IMR-90 (cell line): ENCODE results near the gene CCDC92. TPM values are rescaled to one million over a fixed set of nuclear protein-coding genes. Genes with fewer than 3 reads are reported as not detected.

Source experiments
- ATAC-seq: fragments of 200-7000 bp; cut with Tn5 transposase; 2 replicates; pipeline ENCODE4 v1.9.1; 2020; ENCODE audit warnings: low read depth, mild to moderate bottlenecking, moderate library complexity
- BruUV-seq: library from RNA; stranded (reverse); fragments of 400-500 nt; replicated peaks from 2 replicates; lab custom pipeline; 2021; lab: Mats Ljungman, UMichigan
- CTCF ChIA-PET: fragments of 300-600 bp; formaldehyde crosslinking; extraction: SDS; loops from one replicate; lab custom pipeline; 2021; ENCODE audit warnings: antibody characterized with exemption; lab: Yijun Ruan, JAX
- POLR2A ChIA-PET: fragments of 300-600 bp; sonication (Branson Sonifier 250); formaldehyde crosslinking; loops from one replicate; lab custom pipeline; 2022; ENCODE audit warnings: antibody characterized with exemption; ENCODE audit not compliant: unreplicated experiment; lab: Charles Lee
- DNase-seq: peaks from one replicate; pipeline ENCODE4 v3.0.0; 2013
- H2AFZ ChIP-seq: replicated peaks from 2 replicates; pipeline ENCODE3; 2013; ENCODE audit warnings: low read length, mild to moderate bottlenecking; ENCODE audit not compliant: poor library complexity
- H2AK5ac ChIP-seq: 2 replicates; pipeline ENCODE4 v1.6.1; 2013; ENCODE audit warnings: low read depth, low read length, inconsistent platforms
- H2AK9ac ChIP-seq: replicated peaks from 2 replicates; pipeline ENCODE3; 2013; ENCODE audit warnings: mild to moderate bottlenecking, low read depth, low read length, moderate library complexity; ENCODE audit not compliant: poor library complexity
- H2BK120ac ChIP-seq: 2 replicates; pipeline ENCODE4 v1.6.1; 2013; ENCODE audit warnings: low read depth, low read length, inconsistent platforms
- H2BK15ac ChIP-seq: 3 replicates; pipeline ENCODE4 v1.6.1; 2013; ENCODE audit warnings: low read depth, low read length, inconsistent platforms
- H2BK20ac ChIP-seq: 2 replicates; pipeline ENCODE4 v1.6.1; 2013; ENCODE audit warnings: low read depth, mild to moderate bottlenecking, inconsistent platforms, low read length, moderate library complexity
- H2BK5ac ChIP-seq: 2 replicates; pipeline ENCODE4 v1.6.1; 2013; ENCODE audit warnings: mild to moderate bottlenecking, low read depth, low read length, inconsistent platforms; ENCODE audit not compliant: poor library complexity, severe bottlenecking
- H3K14ac ChIP-seq: replicated peaks from 2 replicates; pipeline ENCODE4 v1.6.1; 2013; ENCODE audit warnings: low read depth, low read length, inconsistent platforms
- H3K18ac ChIP-seq: 2 replicates; pipeline ENCODE4 v1.6.1; 2013; ENCODE audit warnings: low read depth, low read length, control low read depth
- H3K23ac ChIP-seq: 2 replicates; pipeline ENCODE4 v1.6.1; 2013; ENCODE audit warnings: low read depth, low read length, inconsistent platforms
- H3K27ac ChIP-seq: 2 replicates; pipeline ENCODE4 v1.5.1; 2013; ENCODE audit warnings: mild to moderate bottlenecking, control low read depth, low read length; ENCODE audit not compliant: insufficient read depth
- H3K27me3 ChIP-seq: 2 replicates; pipeline ENCODE4 v1.6.1; 2013; ENCODE audit warnings: low read length; ENCODE audit not compliant: control insufficient read depth, insufficient read depth
- H3K36me3 ChIP-seq: 2 replicates; pipeline ENCODE4 v1.6.1; 2013; ENCODE audit warnings: low read length, mixed read lengths; ENCODE audit not compliant: control insufficient read depth, insufficient read depth
- H3K4ac ChIP-seq: 2 replicates; pipeline ENCODE4 v1.6.1; 2013; ENCODE audit warnings: low read depth, low read length, inconsistent platforms
- H3K4me1 ChIP-seq: 2 replicates; pipeline ENCODE4 v1.6.1; 2013; ENCODE audit warnings: low read length, mixed read lengths; ENCODE audit not compliant: control insufficient read depth, insufficient read depth
- H3K4me2 ChIP-seq: 2 replicates; pipeline ENCODE4 v1.6.1; 2013; ENCODE audit warnings: low read depth, mild to moderate bottlenecking, control low read depth, low read length, moderate library complexity
- H3K4me3 ChIP-seq: 2 replicates; pipeline ENCODE4 v1.5.1; 2013; ENCODE audit warnings: low read depth, mild to moderate bottlenecking, control low read depth, low read length, moderate library complexity; ENCODE audit not compliant: insufficient read depth
- H3K56ac ChIP-seq: 2 replicates; pipeline ENCODE4 v1.6.1; 2013; ENCODE audit warnings: low read length, inconsistent platforms; ENCODE audit not compliant: insufficient read depth; ENCODE audit errors: extremely low read depth
- H3K79me1 ChIP-seq, 2 experiments: 2 replicates each; pipeline ENCODE4 v1.6.1; 2013; ENCODE audit warnings: low read length in 2 of 2, inconsistent platforms in 1 of 2, low read depth in 1 of 2
- H3K9ac ChIP-seq: 2 replicates; pipeline ENCODE4 v1.6.1; 2013; ENCODE audit warnings: low read depth, low read length, control low read depth
- H3K9me1 ChIP-seq: 2 replicates; pipeline ENCODE4 v1.6.1; 2013; ENCODE audit warnings: low read length, inconsistent platforms; ENCODE audit not compliant: insufficient read depth
- H3K9me3 ChIP-seq: 2 replicates; pipeline ENCODE4 v1.6.1; 2013; ENCODE audit warnings: low read length; ENCODE audit not compliant: control insufficient read depth, insufficient read depth
- H4K20me1 ChIP-seq: 2 replicates; pipeline ENCODE4 v1.6.1; 2013; ENCODE audit warnings: low read length, inconsistent platforms; ENCODE audit not compliant: insufficient read depth
- H4K5ac ChIP-seq: 2 replicates; pipeline ENCODE4 v1.6.1; 2013; ENCODE audit warnings: mild to moderate bottlenecking, low read depth, low read length, control low read depth
- H4K8ac ChIP-seq, 2 experiments: 2 replicates each; pipeline ENCODE4 v1.6.1; 2013; ENCODE audit warnings: low read depth in 2 of 2, low read length in 2 of 2, control low read depth in 1 of 2, inconsistent platforms in 1 of 2
- H4K91ac ChIP-seq: 2 replicates; pipeline ENCODE4 v1.6.1; 2013; ENCODE audit warnings: low read depth, low read length, inconsistent platforms; ENCODE audit not compliant: insufficient read depth
- CEBPB ChIP-seq: IDR thresholded peaks from 2 replicates; pipeline ENCODE4 v1.6.1; 2012; ENCODE audit warnings: low read depth, low read length, improper control_type of control experiment
- CHD1 ChIP-seq: IDR thresholded peaks from 2 replicates; pipeline ENCODE4 v1.6.1; 2012; ENCODE audit warnings: low read depth, low read length, improper control_type of control experiment
- MAFK ChIP-seq: IDR thresholded peaks from 2 replicates; pipeline ENCODE4 v1.6.1; 2012; ENCODE audit warnings: low read depth, low read length, improper control_type of control experiment
- NFE2L2 ChIP-seq: fragments of 150-350 bp; IDR thresholded peaks from 2 replicates; pipeline ENCODE4 v1.6.1; 2016; ENCODE audit warnings: low read depth, mild to moderate bottlenecking, low read length
- POLR2A ChIP-seq: IDR thresholded peaks from 2 replicates; pipeline ENCODE4 v1.6.1; 2012; ENCODE audit warnings: mild to moderate bottlenecking, low read depth, low read length
- RCOR1 ChIP-seq: IDR thresholded peaks from 2 replicates; pipeline ENCODE4 v1.6.1; 2012; ENCODE audit warnings: mild to moderate bottlenecking, low read length, improper control_type of control experiment; ENCODE audit not compliant: insufficient replicate concordance
- USF2 ChIP-seq: fragments of 150-350 bp; IDR thresholded peaks from 2 replicates; pipeline ENCODE4 v1.6.1; 2017; ENCODE audit warnings: mild to moderate bottlenecking, antibody characterized with exemption, low read length, low read depth
- WGBS, 2 experiments: methylation state at CpG; one replicate each; pipeline versions ENCODE4 v1.1.5 to v1.1.7; 2013; ENCODE audit warnings: missing lambda C conversion rate in 2 of 2; ENCODE audit not compliant: insufficient read length in 1 of 2; ENCODE audit errors: extremely low coverage in 2 of 2; 5-methylcytosine and 5-hydroxymethylcytosine counted together
- dilution Hi-C: fragments of 300-500 bp; cut with HindIII; formaldehyde crosslinking; loops from one replicate; pipeline ENCODE4 v1.14.3; 2018; ENCODE audit warnings: low sequenced_read_pairs; ENCODE audit not compliant: unreplicated experiment
- in situ Hi-C: fragments of 300-500 bp; cut with MboI; formaldehyde crosslinking; loops from 3 replicates; pipeline ENCODE4 v1.14.3; 2019; ENCODE audit warnings: low sequenced_read_pairs, inconsistent platforms, mixed read lengths
- intact Hi-C: fragments of 100-400 bp; cut with micrococcal nuclease; formaldehyde crosslinking; loops from 2 replicates; pipeline ENCODE4 v1.10.0; 2022
- polyA plus RNA-seq, 3 experiments: library from polyadenylated mRNA; depleted of rRNA; stranded (reverse); fragments of >200 nt; gene quantifications; 2 replicates each; pipeline ENCODE4 v1.2.3, GENCODE V29; 2012; ENCODE audit warnings: low replicate concordance in 1 of 3
- total RNA-seq: library from RNA; depleted of rRNA; stranded (reverse); fragments of >200 nt; gene quantifications from 2 replicates; pipeline ENCODE4 v1.2.3, GENCODE V29; 2012

Gene CCDC92
- total and polyA plus RNA-seq, 2 of the 4 experiments (the other 2 are of a cell fraction), result 5.7 to 55.5 TPM

GRCh38 chr12:123934829-123935228 lies 37.8 kb downstream of the CCDC92 start:
- Histone ChIP-seq H3K18ac (no peak overlapping the region), H2AFZ (no peak overlapping the region), H2BK5ac (no peak overlapping the region), H2BK120ac (no peak overlapping the region), H3K27ac (no peak overlapping the region), H3K9me3 (no peaks in the 10 kb centered on the region; the same call in 1 of the 2 replicates), H4K91ac (no peak overlapping the region), H4K20me1 (no peaks in the 10 kb centered on the region), H3K27me3 (no peaks in the 10 kb centered on the region), H4K5ac (no peak overlapping the region), H3K9ac (no peak overlapping the region), H3K4me3 (no peak overlapping the region), H3K14ac (no peak overlapping the region), H2BK15ac (no peak overlapping the region), H3K56ac (no peak overlapping the region), H2AK9ac (no peak overlapping the region), H4K8ac (no peak overlapping the region), H3K9me1 (peaks cover 6% of the 10 kb centered on the region; the same call in 1 of the 2 replicates), H2BK20ac (no peak overlapping the region), H3K79me1 (peaks cover 0 to 6% of the 10 kb centered on the region in 2 experiments; a peak in 1 of 4 replicates), H3K23ac (no peak overlapping the region), H3K4ac (no peak overlapping the region), H2AK5ac (no peak overlapping the region), H3K4me1 (peaks cover 6% of the 10 kb centered on the region), H3K36me3 (peaks cover 23% of the 10 kb centered on the region; the same call in 1 of the 2 replicates), H3K4me2 (no peak overlapping the region)
- intact Hi-C loops, result no loop called here
- 67% methylated on average over 4 of the region's 9 CpGs; no CpG with 5 or more reads in 1 of the 2 experiments for WGBS, 2 experiments
- dilution Hi-C loops, result no loop called here
- ChIA-PET CTCF (no interaction called here), POLR2A (no interaction called here)
- BruUV-seq, result no TSS peak
- in situ Hi-C loops, result no loop called here
- TF ChIP-seq RCOR1 (no peak), MAFK (no peak), NFE2L2 (no peak), POLR2A (no peak), CEBPB (0 out of 2 replicates have a peak, but pooled peaks have one; percentile 11), USF2 (no peak), CHD1 (no peak)
- ATAC-seq, result no peak; the same call in 1 of the 2 replicates
- DNase-seq, result peak; percentile 28
